Panc1 (cell line): Measurements from ENCODE around the gene CDH5. TPM values are rescaled to one million over a fixed set of nuclear protein-coding genes. Genes with fewer than 3 reads are reported as not detected.
"Not testable (repeated sequence)": the region's sequence is repeated elsewhere in the genome, so short reads cannot be mapped to it uniquely, and the experiment has no call there.

Experiments
- ATAC-seq: fragments of 200-7000 bp; cut with Tn5 transposase; 2 replicates; pipeline ENCODE4 v1.9.1; 2020; ENCODE audit warnings: mild to moderate bottlenecking, moderate library complexity
- BruUV-seq: library from RNA; stranded (reverse); fragments of 400-500 nt; replicated peaks from 2 replicates; lab custom pipeline; 2021; lab: Mats Ljungman, UMichigan
- CTCF ChIA-PET: fragments of 300-600 bp; sonication (Branson Sonifier 250); formaldehyde crosslinking; loops from one replicate; lab custom pipeline; 2022; ENCODE audit warnings: antibody characterized with exemption; lab: Charles Lee
- POLR2A ChIA-PET: fragments of 300-600 bp; sonication (Branson Sonifier 250); formaldehyde crosslinking; loops from one replicate; lab custom pipeline; 2022; ENCODE audit warnings: antibody characterized with exemption; lab: Charles Lee
- DNase-seq: peaks from one replicate; pipeline ENCODE4 v3.0.0-alpha.2; 2010; ENCODE audit warnings: low read depth, low spot score
- H3K27ac ChIP-seq: 2 replicates; pipeline ENCODE4 v1.5.1; 2011; ENCODE audit warnings: mild to moderate bottlenecking, low read length, inconsistent platforms
- H3K27me3 ChIP-seq: fragments of 200-500 bp; sonication (Bioruptor generic); 2 replicates; pipeline ENCODE4 v1.6.0; 2014; ENCODE audit warnings: low read length, inconsistent platforms; ENCODE audit not compliant: control insufficient read depth, insufficient read depth
- H3K36me3 ChIP-seq: fragments of 200-500 bp; sonication (Bioruptor generic); 2 replicates; pipeline ENCODE4 v1.5.1; 2014; ENCODE audit warnings: inconsistent platforms, mild to moderate bottlenecking, low read length, moderate library complexity; ENCODE audit not compliant: control insufficient read depth, insufficient read depth
- H3K4me1 ChIP-seq: 2 replicates; pipeline ENCODE4 v1.5.1; 2011; ENCODE audit warnings: inconsistent platforms, mild to moderate bottlenecking, low read length, moderate library complexity; ENCODE audit not compliant: control insufficient read depth, insufficient read depth
- H3K4me3 ChIP-seq, 2 experiments: 2 replicates each; pipeline ENCODE4 v1.5.1; 2011 to 2012; ENCODE audit warnings: low read depth in 2 of 2, low read length in 2 of 2, mild to moderate bottlenecking in 2 of 2, inconsistent platforms in 1 of 2, moderate library complexity in 1 of 2
- H3K9me3 ChIP-seq: fragments of 200-500 bp; sonication (Bioruptor generic); 2 replicates; pipeline ENCODE4 v1.5.1; 2014; ENCODE audit warnings: low read depth, mild to moderate bottlenecking, inconsistent platforms, low read length, moderate library complexity; ENCODE audit not compliant: control insufficient read depth, insufficient read depth
- CTCF ChIP-seq: fragments of 450-650 bp; IDR thresholded peaks from 2 replicates; pipeline ENCODE4 v1.5.1; 2017; ENCODE audit warnings: mild to moderate bottlenecking
- POLR2AphosphoS5 ChIP-seq: IDR thresholded peaks from 2 replicates; pipeline ENCODE4 v1.6.1; 2012; ENCODE audit warnings: mild to moderate bottlenecking, low read depth, low read length, moderate library complexity
- REST ChIP-seq, 2 experiments: IDR thresholded peaks; 2 replicates each; pipeline ENCODE4 v1.6.1; 2011 to 2012; ENCODE audit warnings: low read depth in 2 of 2, control low read depth in 1 of 2, low read length in 1 of 2, mild to moderate bottlenecking in 1 of 2, moderate library complexity in 1 of 2; ENCODE audit not compliant: insufficient read depth in 1 of 2
- SIN3A ChIP-seq: IDR thresholded peaks from 2 replicates; pipeline ENCODE4 v1.6.1; 2012; ENCODE audit warnings: low read depth, mild to moderate bottlenecking, low read length, moderate library complexity, borderline replicate concordance; ENCODE audit not compliant: insufficient read depth
- TCF7L2 ChIP-seq: IDR thresholded peaks from 2 replicates; pipeline ENCODE4 v1.6.1; 2011; ENCODE audit warnings: mild to moderate bottlenecking, low read depth, low read length, inconsistent platforms
- in situ Hi-C: cut with HindIII; loops from 2 replicates; pipeline ENCODE4 v1.10.0; 2016; ENCODE audit warnings: low sequenced_read_pairs, low pct_unique_long_range_greater_than_20kb
- intact Hi-C: fragments of 100-400 bp; cut with micrococcal nuclease; formaldehyde crosslinking; loops from one replicate; pipeline ENCODE4 v1.10.0; 2022; ENCODE audit not compliant: unreplicated experiment
- total RNA-seq: library from RNA; stranded (reverse); gene quantifications from one replicate; pipeline ENCODE4 v1.2.1, GENCODE V29; 2021; ENCODE audit not compliant: unreplicated experiment

CDH5 gene
- total RNA-seq, 1 experiment from 2014 or later = 0.18 TPM

DNA sequence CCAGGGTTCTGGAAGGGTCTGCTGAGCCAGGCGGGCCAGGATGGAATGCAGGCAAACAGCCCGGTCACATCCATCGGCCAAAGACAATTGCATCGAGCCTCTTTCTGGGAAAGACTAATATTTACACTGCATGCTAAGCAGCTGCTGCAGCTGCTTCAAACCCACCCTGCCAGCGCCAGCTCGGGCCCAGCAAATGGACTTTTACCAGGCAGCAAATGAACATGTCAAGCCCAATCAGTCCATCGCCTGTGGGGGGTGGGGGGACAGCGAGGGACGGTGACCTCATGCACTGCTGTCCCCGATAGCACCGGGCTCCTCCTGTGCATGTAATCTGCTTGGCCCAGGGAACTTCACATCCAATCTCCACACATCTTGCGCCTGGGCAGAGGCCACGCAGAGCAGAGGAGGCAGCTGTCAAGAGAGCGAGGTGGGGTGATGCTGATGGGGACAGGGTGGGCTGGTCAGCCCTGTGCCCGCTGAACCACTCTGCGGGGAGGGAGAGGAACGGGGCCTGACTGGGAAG, 39.4 kb upstream of the CDH5 start:
- Histone ChIP-seq H3K9me3 (no peaks in the 10 kb centered on the region), H3K27me3 (no peaks in the 10 kb centered on the region), H3K36me3 (no peaks in the 10 kb centered on the region), H3K27ac (no peak overlapping the region), H3K4me1 (no peaks in the 10 kb centered on the region), H3K4me3 (no peak overlapping the region)
- in situ Hi-C loops (no loop called here), intact Hi-C loops (no loop called here)
- BruUV-seq = no TSS peak
- no peak for ATAC-seq
- ChIA-PET CTCF (interaction anchor here (0.6 kb wide), 1 partner anchor 17 kb away, joined by 3 read pairs; no protein-coding TSS in a partner anchor), POLR2A (no interaction called here)
- TF ChIP-seq POLR2AphosphoS5 = no peak
- TF ChIP-seq TCF7L2 = no peak
- no peak for TF ChIP-seq CTCF
- TF ChIP-seq SIN3A = no peak
- no peak for TF ChIP-seq REST (IDR thresholded peaks at IDR 0.05; ENCODE audit: insufficient read depth in 1 of 2, low read depth in 2 of 2, low read length in 1 of 2)
- DNase-seq = no peak

GRCh38 chr16:66328282-66328681, 38.2 kb upstream of the CDH5 start:
- H3K36me3 ChIP-seq = no peaks in the 10 kb centered on the region
- no peak for ATAC-seq
- TF ChIP-seq CTCF (no peak), TCF7L2 (no peak), SIN3A (no peak), REST (IDR thresholded peaks at IDR 0.05; ENCODE audit: insufficient read depth in 1 of 2, low read depth in 2 of 2, low read length in 1 of 2) (no peak), POLR2AphosphoS5 (no peak)
- no TSS peak for BruUV-seq
- intact Hi-C loops = no loop called here
- no peaks in the 10 kb centered on the region for H3K4me1 ChIP-seq
- no peak overlapping the region for H3K4me3 ChIP-seq
- no peak overlapping the region for H3K27ac ChIP-seq
- ChIA-PET CTCF (no interaction called here), POLR2A (no interaction called here)
- no peaks in the 10 kb centered on the region for H3K9me3 ChIP-seq
- in situ Hi-C loops = no loop called here
- H3K27me3 ChIP-seq = no peaks in the 10 kb centered on the region
- DNase-seq = no peak

GRCh38 chr16:66331464-66331863, 35.0 kb upstream of the CDH5 start:
- H3K9me3 ChIP-seq, H3K4me3 ChIP-seq, ATAC-seq, CTCF ChIA-PET, in situ Hi-C loops, POLR2A ChIA-PET, H3K27me3 ChIP-seq, H3K4me1 ChIP-seq, DNase-seq, BruUV-seq, intact Hi-C loops, H3K36me3 ChIP-seq, H3K27ac ChIP-seq: not testable (repeated sequence)
